C4-2B (cell line): ENCODE data around the gene SSR2.

ENCODE experiments used
- CTCF ChIP-seq: fragments of 450-650 bp; conservative IDR thresholded peaks from 2 replicates; pipeline ENCODE4 v1.5.1; 2017; ENCODE audit warnings: mild to moderate bottlenecking
- ZFX ChIP-seq: fragments of 450-650 bp; IDR thresholded peaks from 2 replicates; pipeline ENCODE4 v1.6.1; 2017

- TF ChIP-seq CTCF: no peak
- no peak for TF ChIP-seq ZFX
Measured at GRCh38 chr1:155961937-155962336, 58.8 kb downstream of the SSR2 start.
